ENCODE results near the gene PROX2.

Gene PROX2

GRCh38 chr14:74843653-74844052, 32.3 kb downstream of the PROX2 start:
- no peak for DNase-seq (ENCODE audit: low read depth in 3 of 3)

GRCh38 chr14:74841230-74842207, 34.4 kb downstream of the PROX2 start:
- no peak for DNase-seq (ENCODE audit: low read depth in 3 of 3)

GRCh38 chr14:74840603-74841030, 35.3 kb downstream of the PROX2 start:
- DNase-seq (ENCODE audit: low read depth in 3 of 3): no peak

- no peak for DNase-seq (ENCODE audit: low read depth in 3 of 3)
Observed at GRCh38 chr14:74838166-74838565, 37.8 kb downstream of the PROX2 start.

- DNase-seq (ENCODE audit: low read depth in 3 of 3): no peak
Observed at GRCh38 chr14:74836251-74836960, 39.5 kb downstream of the PROX2 start.

GRCh38 chr14:74835645-74836250, 40.2 kb downstream of the PROX2 start:
- no peak for DNase-seq (ENCODE audit: low read depth in 3 of 3)

GRCh38 chr14:74834692-74835392, 41.1 kb downstream of the PROX2 start:
- DNase-seq (ENCODE audit: low read depth in 3 of 3): no peak

- no peak for DNase-seq (ENCODE audit: low read depth in 3 of 3)
Observed at GRCh38 chr14:74832849-74833248, 43.1 kb downstream of the PROX2 start.

GRCh38 chr14:74829251-74829650, 46.7 kb downstream of the PROX2 start:
- DNase-seq (ENCODE audit: low read depth in 3 of 3): no peak

GRCh38 chr14:74826574-74826973, 49.4 kb downstream of the PROX2 start:
- DNase-seq (ENCODE audit: low read depth in 3 of 3): no peak

Data from stimulated activated CD4-positive, alpha-beta T cell treated with anti-CD3 and anti-CD28 coated beads, TNF-alpha, amount 100 ng/mL, for 4 hours (primary cell).